Fibroblast of lung (primary cell): ENCODE data around the gene DAGLB. TPM values are rescaled to one million over a fixed set of nuclear protein-coding genes. Genes with fewer than 3 reads are reported as not detected.

Source experiments
- DNase-seq, 2 donors: peaks; one replicate each; pipeline versions ENCODE4 v3.0.0 to v3.0.0-alpha.2; 2010; ENCODE audit warnings: low read depth in 2 of 2
- H2AFZ ChIP-seq: 2 replicates; pipeline ENCODE4 v1.5.1; 2012; ENCODE audit warnings: low read length, control low read depth, inconsistent platforms
- H3K27ac ChIP-seq: 2 replicates; pipeline ENCODE4 v1.5.1; 2011; ENCODE audit warnings: low read length, control low read depth; ENCODE audit not compliant: insufficient read depth
- H3K27me3 ChIP-seq: 2 replicates; pipeline ENCODE4 v1.5.1; 2011; ENCODE audit warnings: mild to moderate bottlenecking, low read length; ENCODE audit not compliant: control insufficient read depth, insufficient read depth
- H3K36me3 ChIP-seq: 2 replicates; pipeline ENCODE4 v1.5.1; 2011; ENCODE audit warnings: low read length; ENCODE audit not compliant: control insufficient read depth, insufficient read depth
- H3K4me1 ChIP-seq: 2 replicates; pipeline ENCODE4 v1.5.1; 2011; ENCODE audit warnings: low read length; ENCODE audit not compliant: control insufficient read depth, insufficient read depth; ENCODE audit errors: extremely low read depth
- H3K4me2 ChIP-seq: 2 replicates; pipeline ENCODE4 v1.5.1; 2011; ENCODE audit warnings: low read length, control low read depth; ENCODE audit not compliant: insufficient read depth; ENCODE audit errors: extremely low read depth
- H3K4me3 ChIP-seq, 4 experiments: fragments of 200-600 bp in 1 of 4; sonication (generic) in 1 of 4; replicated peaks in 1 of 4; 2 replicates each; pipeline ENCODE4 v1.5.1; 2011 to 2016; ENCODE audit warnings: low read length in 4 of 4, low read depth in 3 of 4, mild to moderate bottlenecking in 3 of 4, control low read depth in 2 of 4, inconsistent platforms in 1 of 4, mixed read lengths in 1 of 4; ENCODE audit not compliant: insufficient read depth in 1 of 4; ENCODE audit errors: control extremely low read depth in 1 of 4
- H3K79me2 ChIP-seq: 2 replicates; pipeline ENCODE4 v1.5.1; 2012; ENCODE audit warnings: mild to moderate bottlenecking, low read length, inconsistent platforms; ENCODE audit not compliant: control insufficient read depth, insufficient read depth
- H3K9ac ChIP-seq: 2 replicates; pipeline ENCODE4 v1.5.1; 2011; ENCODE audit warnings: mild to moderate bottlenecking, low read length, control low read depth; ENCODE audit not compliant: insufficient read depth
- H3K9me3 ChIP-seq: 2 replicates; pipeline ENCODE4 v1.5.1; 2012; ENCODE audit warnings: low read depth, low read length; ENCODE audit not compliant: control insufficient read depth, insufficient read depth
- H4K20me1 ChIP-seq: 2 replicates; pipeline ENCODE4 v1.5.1; 2011; ENCODE audit warnings: low read length; ENCODE audit not compliant: control insufficient read depth, insufficient read depth; ENCODE audit errors: extremely low read depth
- CTCF ChIP-seq, 2 donors: IDR thresholded peaks in 1 of 2; conservative IDR thresholded peaks in 1 of 2; 1 replicate in 1 of 2; 2 replicates in 1 of 2; pipeline ENCODE4 v1.5.1; 2011 to 2012; ENCODE audit warnings: low read length in 2 of 2, control low read depth in 1 of 2, inconsistent platforms in 1 of 2, low read depth in 1 of 2, mild to moderate bottlenecking in 1 of 2
- EZH2 ChIP-seq: IDR thresholded peaks from 2 replicates; pipeline ENCODE4 v1.5.1; 2012; ENCODE audit warnings: low read length, control low read depth, mild to moderate bottlenecking; ENCODE audit errors: missing control alignments
- polyA plus RNA-seq, 2 donors: library from polyadenylated mRNA; depleted of rRNA in 1 of 2; stranded (reverse) in 1 of 2; unstranded in 1 of 2; fragments of >200 nt; gene quantifications; 2 replicates each; pipeline ENCODE4 v1.2.1, GENCODE V29; 2011 to 2012; ENCODE audit warnings: missing spikeins in 1 of 2
- total RNA-seq: library from RNA; depleted of rRNA; stranded (reverse); fragments of >200 nt; gene quantifications from 2 replicates; pipeline ENCODE4 v1.2.1, GENCODE V29; 2014

Gene DAGLB
- total and polyA plus RNA-seq, 2 donors (not counting 1 experiment from before 2014, with no cell fraction given), result 17.3 to 22.6 TPM

- Histone ChIP-seq H3K27me3 (no peaks in the 10 kb centered on the region), H3K79me2 (peaks cover 92% of the 10 kb centered on the region), H3K4me2 (peak overlapping the region; percentile 44), H3K36me3 (peaks cover 9% of the 10 kb centered on the region), H3K9ac (no peak overlapping the region), H3K9me3 (no peaks in the 10 kb centered on the region), H3K4me1 (peaks cover 11% of the 10 kb centered on the region), H3K27ac (peak overlapping the region; percentile 61), H4K20me1 (peaks cover 2% of the 10 kb centered on the region), H2AFZ (no peak overlapping the region), H3K4me3 (no peak overlapping the region)
- TF ChIP-seq CTCF (conservative IDR thresholded peaks at IDR 0.05 in 1 of 2, IDR thresholded peaks at IDR 0.05 in 1 of 2; ENCODE audit: low read depth in 1 of 2, low read length in 2 of 2) (no peak), EZH2 (no peak)
- DNase-seq, result no peak
Observed at GRCh38 chr7:6385909-6386560, 61.7 kb downstream of the DAGLB start.

- no peak for TF ChIP-seq CTCF (conservative IDR thresholded peaks at IDR 0.05 in 1 of 2, IDR thresholded peaks at IDR 0.05 in 1 of 2; ENCODE audit: low read depth in 1 of 2, low read length in 2 of 2)
- TF ChIP-seq EZH2, result no peak
- peak; percentile 95 to 97 for DNase-seq
- no peak overlapping the region for H2AFZ ChIP-seq
- H3K27ac ChIP-seq, result peak overlapping the region; percentile 61
- peaks cover 6% of the 10 kb centered on the region for H4K20me1 ChIP-seq
- peaks cover 95% of the 10 kb centered on the region for H3K79me2 ChIP-seq
- peak overlapping the region in 1 of 4 experiments; percentile 4 for H3K4me3 ChIP-seq
- H3K36me3 ChIP-seq, result peaks cover 7% of the 10 kb centered on the region
- H3K4me1 ChIP-seq, result peaks cover 12% of the 10 kb centered on the region
- no peak overlapping the region for H3K9ac ChIP-seq
- peak overlapping the region; percentile 44 for H3K4me2 ChIP-seq
- no peaks in the 10 kb centered on the region for H3K9me3 ChIP-seq
- H3K27me3 ChIP-seq, result no peaks in the 10 kb centered on the region
Observed at GRCh38 chr7:6385110-6385781, 62.5 kb downstream of the DAGLB start.

- no peak overlapping the region for H3K9ac ChIP-seq
- peaks cover 7% of the 10 kb centered on the region for H3K36me3 ChIP-seq
- H3K4me3 ChIP-seq, result no peak overlapping the region
- no peaks in the 10 kb centered on the region for H3K9me3 ChIP-seq
- no peak for DNase-seq
- no peak overlapping the region for H3K4me2 ChIP-seq
- H3K79me2 ChIP-seq, result peaks cover 96% of the 10 kb centered on the region
- peaks cover 9% of the 10 kb centered on the region for H4K20me1 ChIP-seq
- no peaks in the 10 kb centered on the region for H3K27me3 ChIP-seq
- H2AFZ ChIP-seq, result no peak overlapping the region
- H3K4me1 ChIP-seq, result peaks cover 18% of the 10 kb centered on the region
- TF ChIP-seq CTCF (conservative IDR thresholded peaks at IDR 0.05 in 1 of 2, IDR thresholded peaks at IDR 0.05 in 1 of 2; ENCODE audit: low read depth in 1 of 2, low read length in 2 of 2) (no peak), EZH2 (no peak)
- H3K27ac ChIP-seq, result peak overlapping the region; percentile 36
Observed at GRCh38 chr7:6384327-6384726, 63.4 kb downstream of the DAGLB start.
